ENCODE results near the gene CCNI. TPM values are rescaled to one million over a fixed set of nuclear protein-coding genes. Genes with fewer than 3 reads are reported as not detected.

Gene CCNI
- total RNA-seq, 1 experiment from 2014 or later: 297 TPM

GRCh38 chr4:77113069-77113468 is 37.3 kb upstream of the CCNI start:
- CTCF ChIA-PET: no interaction called here
- H3K27me3 Mint-ChIP-seq (ENCODE audit: insufficient read depth, unreplicated experiment): no peaks in the 10 kb centered on the region
- BruUV-seq (replicated peaks): no TSS peak
- peaks cover 10% of the 10 kb centered on the region for H3K4me1 Mint-ChIP-seq (ENCODE audit: insufficient read depth, unreplicated experiment)
- no peaks in the 10 kb centered on the region for H3K9me3 Mint-ChIP-seq (ENCODE audit: unreplicated experiment)
- intact Hi-C loops (cut with micrococcal nuclease): no loop called here
- no peak for DNase-seq (ENCODE audit: unreplicated experiment)
- no peak for TF ChIP-seq CTCF (IDR thresholded peaks at IDR 0.05; ENCODE audit: unreplicated experiment)
- H3K4me3 Mint-ChIP-seq (ENCODE audit: unreplicated experiment): no peak overlapping the region
- H3K36me3 Mint-ChIP-seq (ENCODE audit: insufficient read depth, unreplicated experiment): no peaks in the 10 kb centered on the region
- no peak overlapping the region for H3K27ac Mint-ChIP-seq (ENCODE audit: low read depth, unreplicated experiment)
- POLR2A ChIA-PET: no interaction called here

GRCh38 chr4:77110730-77111129 is 34.9 kb upstream of the CCNI start:
- no peak overlapping the region for H3K4me3 Mint-ChIP-seq (ENCODE audit: unreplicated experiment)
- ChIA-PET CTCF (interaction anchor here (0.6 to 2.8 kb wide), 3 partner anchors 16 to 233 kb away, joined by 3 to 12 read pairs (median 10); no protein-coding TSS in a partner anchor), POLR2A (interaction anchor here (0.9 to 2.8 kb wide), 10 partner anchors 10 to 65 kb away, joined by 3 to 16 read pairs (median 4); partner anchors contain the start of gene CCNG2)
- DNase-seq (ENCODE audit: unreplicated experiment): peak; percentile 55
- no peak overlapping the region for H3K27ac Mint-ChIP-seq (ENCODE audit: low read depth, unreplicated experiment)
- H3K4me1 Mint-ChIP-seq (ENCODE audit: insufficient read depth, unreplicated experiment): peaks cover 10% of the 10 kb centered on the region
- H3K9me3 Mint-ChIP-seq (ENCODE audit: unreplicated experiment): no peaks in the 10 kb centered on the region
- no peaks in the 10 kb centered on the region for H3K36me3 Mint-ChIP-seq (ENCODE audit: insufficient read depth, unreplicated experiment)
- no peak for TF ChIP-seq CTCF (IDR thresholded peaks at IDR 0.05; ENCODE audit: unreplicated experiment)
- no TSS peak for BruUV-seq (replicated peaks)
- intact Hi-C loops (cut with micrococcal nuclease): no loop called here
- no peaks in the 10 kb centered on the region for H3K27me3 Mint-ChIP-seq (ENCODE audit: insufficient read depth, unreplicated experiment)

GRCh38 chr4:77104791-77105540 is 29.2 kb upstream of the CCNI start:
- Mint-ChIP-seq H3K4me3 (ENCODE audit: unreplicated experiment) (peak overlapping the region; percentile 56), H3K9me3 (ENCODE audit: unreplicated experiment) (no peaks in the 10 kb centered on the region), H3K4me1 (ENCODE audit: insufficient read depth, unreplicated experiment) (peaks cover 14% of the 10 kb centered on the region), H3K27ac (ENCODE audit: low read depth, unreplicated experiment) (peak overlapping the region; percentile 90), H3K36me3 (ENCODE audit: insufficient read depth, unreplicated experiment) (no peaks in the 10 kb centered on the region), H3K27me3 (ENCODE audit: insufficient read depth, unreplicated experiment) (no peaks in the 10 kb centered on the region)
- POLR2A ChIA-PET: interaction anchor here (0.6 to 15.2 kb wide), 14 partner anchors 9 to 238 kb away, joined by 3 to 248 read pairs (median 5); partner anchors contain the start of genes CCNG2 and CCNI
- no peak for TF ChIP-seq CTCF (IDR thresholded peaks at IDR 0.05; ENCODE audit: unreplicated experiment)
- CTCF ChIA-PET: interaction anchor here (0.7 to 3.5 kb wide), 15 partner anchors 10 to 676 kb away, joined by 3 to 45 read pairs (median 4); no protein-coding TSS in a partner anchor
- intact Hi-C loops (cut with micrococcal nuclease): no loop called here
- DNase-seq (ENCODE audit: unreplicated experiment): peak; percentile 58
- no TSS peak for BruUV-seq (replicated peaks)

GRCh38 chr4:77104388-77104787 is 28.6 kb upstream of the CCNI start:
- intact Hi-C loops (cut with micrococcal nuclease): no loop called here
- Mint-ChIP-seq H3K36me3 (ENCODE audit: insufficient read depth, unreplicated experiment) (no peaks in the 10 kb centered on the region), H3K9me3 (ENCODE audit: unreplicated experiment) (no peaks in the 10 kb centered on the region), H3K27me3 (ENCODE audit: insufficient read depth, unreplicated experiment) (no peaks in the 10 kb centered on the region), H3K4me1 (ENCODE audit: insufficient read depth, unreplicated experiment) (peaks cover 14% of the 10 kb centered on the region), H3K4me3 (ENCODE audit: unreplicated experiment) (no peak overlapping the region), H3K27ac (ENCODE audit: low read depth, unreplicated experiment) (peak overlapping the region; percentile 90)
- no peak for TF ChIP-seq CTCF (IDR thresholded peaks at IDR 0.05; ENCODE audit: unreplicated experiment)
- ChIA-PET POLR2A (interaction anchor here (0.6 to 15.2 kb wide), 13 partner anchors 9 to 387 kb away, joined by 3 to 248 read pairs (median 6); partner anchors contain the start of genes CCNG2 and CCNI), CTCF (interaction anchor here (0.9 to 3.5 kb wide), 13 partner anchors 9 to 204 kb away, joined by 3 to 45 read pairs (median 4); no protein-coding TSS in a partner anchor)
- no TSS peak for BruUV-seq (replicated peaks)
- no peak for DNase-seq (ENCODE audit: unreplicated experiment)
